Middle frontal gyrus (tissue), 1 donor: ENCODE results near the gene CD276.

Experiments used
- DNase-seq: peaks from one replicate; pipeline ENCODE4 v3.0.0-alpha.2; 2015; ENCODE audit warnings: low spot score; ENCODE audit errors: extremely low spot score

The CD276 gene

DNA sequence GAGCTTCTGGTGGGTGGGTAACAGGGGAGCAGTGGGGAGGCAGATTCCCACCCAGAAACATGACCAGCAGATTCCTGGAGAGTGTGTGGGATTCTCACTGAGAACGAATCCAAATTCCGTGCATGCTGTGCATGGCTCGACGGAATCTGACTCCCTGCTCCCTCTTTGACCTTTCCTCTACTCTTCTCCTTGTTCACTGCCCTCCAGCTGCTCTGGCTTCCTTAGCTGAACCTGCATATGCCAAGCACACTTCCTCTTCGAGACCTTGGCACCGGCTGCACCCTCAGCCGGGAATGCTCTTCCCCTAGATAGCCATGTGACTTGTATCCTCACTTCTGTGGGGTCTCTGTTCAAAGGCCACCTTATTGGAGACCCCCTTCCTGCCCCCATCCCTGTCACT, 62.7 kb downstream of the CD276 start:
- DNase-seq = no peak

DNA sequence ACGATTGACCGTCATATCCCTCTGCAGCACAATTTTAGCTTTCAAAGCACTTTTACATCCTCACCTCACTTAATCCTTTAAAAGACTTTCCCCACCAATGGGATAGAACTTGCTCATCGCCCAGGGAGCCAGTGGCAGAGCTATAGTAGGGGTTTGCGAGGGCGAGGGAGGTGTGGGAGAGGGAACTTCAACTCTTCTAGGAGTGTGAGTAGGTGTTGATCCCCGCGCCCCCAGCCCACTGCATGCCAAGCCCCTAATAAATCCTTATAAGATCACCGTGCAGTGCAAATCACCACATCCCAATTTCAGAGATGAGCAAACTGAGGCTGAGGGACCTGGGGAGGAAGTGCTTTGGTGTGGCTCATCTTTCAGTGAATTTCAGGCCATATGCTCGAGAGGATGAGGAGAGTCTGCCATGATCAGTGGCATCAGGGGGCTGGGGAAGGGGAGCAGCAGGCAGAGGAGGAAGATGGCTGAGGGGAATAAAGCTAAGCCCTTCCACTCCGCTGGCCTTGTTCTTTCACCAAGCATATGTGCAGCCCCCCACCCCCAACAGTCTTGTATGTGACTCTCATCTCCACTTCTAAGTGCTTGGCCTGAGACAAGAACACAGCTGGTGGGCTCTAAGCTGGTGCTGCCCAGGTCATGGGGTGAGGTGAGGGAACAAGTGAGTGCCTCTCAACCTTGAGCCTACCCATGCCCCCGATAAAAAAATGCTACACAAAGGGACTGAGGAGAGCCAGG, 63.8 kb downstream of the CD276 start:
- no peak for DNase-seq

DNA sequence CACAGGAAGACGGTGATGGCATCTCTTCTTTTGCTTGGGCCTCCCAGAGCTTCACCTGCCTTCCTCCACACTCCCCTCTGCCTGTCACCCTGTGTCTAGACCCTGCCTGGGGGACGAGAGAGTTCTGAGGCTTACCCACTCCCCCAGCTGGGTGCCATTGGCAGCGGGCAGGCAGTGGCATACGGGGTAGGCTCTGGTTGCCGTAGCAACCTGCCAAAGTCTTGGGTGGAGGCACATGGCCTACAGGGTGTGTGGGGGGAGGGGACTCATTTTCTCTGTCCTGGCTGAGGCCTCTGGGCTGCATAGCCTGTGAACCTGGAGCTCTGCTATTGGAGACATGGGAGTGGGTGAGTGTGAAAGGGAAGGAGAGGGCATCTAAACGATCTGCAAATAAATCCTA, 64.5 kb downstream of the CD276 start:
- no peak for DNase-seq

DNA sequence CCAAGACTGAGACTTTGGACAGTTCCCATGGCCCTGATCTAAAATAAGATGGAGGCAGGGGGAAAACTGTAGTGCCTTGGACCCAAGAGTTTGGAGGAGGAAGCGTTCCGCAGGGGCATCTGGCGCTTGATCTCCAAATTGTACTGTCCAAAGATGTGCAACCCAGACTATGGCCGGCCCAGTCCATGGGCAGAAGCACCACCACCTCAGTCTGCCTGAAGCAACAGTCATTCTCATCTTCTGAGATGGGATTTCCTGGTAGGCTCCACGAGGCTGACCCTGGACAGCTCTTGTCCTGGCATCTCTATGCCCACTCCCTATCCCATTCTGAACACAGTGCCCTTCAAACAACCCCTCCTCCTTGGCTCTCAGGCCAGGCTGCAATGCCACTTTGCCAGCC, 65.3 kb downstream of the CD276 start:
- DNase-seq = no peak

DNA sequence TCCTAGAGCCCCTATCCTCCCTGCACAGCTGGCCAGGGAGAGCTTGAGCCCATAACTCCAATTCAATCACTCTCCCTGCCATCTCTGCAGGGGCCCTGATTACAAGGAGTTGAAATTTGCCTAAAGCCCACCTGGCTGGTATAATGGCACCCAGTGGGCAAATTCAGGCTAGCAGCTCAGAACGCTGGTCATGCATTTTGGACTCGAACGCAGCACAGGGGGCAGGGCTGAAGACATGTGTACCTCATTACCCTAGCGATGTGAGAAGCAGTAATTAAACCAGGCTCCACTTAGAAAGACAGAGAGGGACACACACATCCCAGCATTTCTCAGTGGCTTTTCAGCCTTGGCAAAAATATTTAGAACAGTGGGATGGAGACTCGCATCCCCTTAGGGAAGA, 65.8 kb downstream of the CD276 start:
- DNase-seq = no peak

DNA sequence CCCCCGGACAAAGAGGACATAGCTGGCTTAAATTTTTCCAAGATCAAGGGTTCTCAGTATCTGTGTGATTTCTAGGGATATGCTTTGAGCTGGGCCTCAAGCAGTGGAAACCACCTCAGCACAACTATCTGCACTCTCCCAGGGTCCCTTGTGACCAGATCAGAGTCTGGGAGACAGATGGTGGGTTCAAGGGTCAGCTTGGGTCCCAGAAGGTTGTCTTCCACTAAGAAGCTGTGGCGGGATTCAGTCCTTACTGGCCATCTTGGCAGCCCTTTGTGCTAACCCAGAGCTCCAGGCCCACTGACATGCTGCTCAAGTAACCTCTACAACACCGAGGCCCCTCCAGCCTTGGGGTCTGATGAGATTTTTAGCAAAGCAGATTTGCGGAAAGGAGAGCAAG, 66.3 kb downstream of the CD276 start:
- no peak for DNase-seq

DNA sequence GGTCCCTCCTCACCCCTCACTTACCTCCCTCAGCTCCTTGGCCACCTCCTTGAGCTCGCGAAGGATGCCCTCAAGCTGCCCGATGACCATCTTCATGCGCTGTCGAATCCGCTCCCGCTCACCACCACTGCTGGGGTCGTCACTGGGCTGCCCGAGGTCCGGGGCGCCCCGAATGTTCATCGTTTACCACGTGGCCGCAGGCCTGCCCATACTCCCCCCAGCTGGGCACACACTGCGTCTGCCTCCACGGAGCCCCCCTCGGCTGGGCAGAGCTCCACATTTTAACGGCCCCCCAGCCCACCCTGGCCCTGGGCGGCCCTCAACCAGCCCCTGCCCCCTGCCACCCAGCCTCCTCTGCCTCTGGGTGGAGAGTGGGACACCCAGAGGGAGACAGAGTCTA, 66.8 kb downstream of the CD276 start:
- no peak for DNase-seq

DNA sequence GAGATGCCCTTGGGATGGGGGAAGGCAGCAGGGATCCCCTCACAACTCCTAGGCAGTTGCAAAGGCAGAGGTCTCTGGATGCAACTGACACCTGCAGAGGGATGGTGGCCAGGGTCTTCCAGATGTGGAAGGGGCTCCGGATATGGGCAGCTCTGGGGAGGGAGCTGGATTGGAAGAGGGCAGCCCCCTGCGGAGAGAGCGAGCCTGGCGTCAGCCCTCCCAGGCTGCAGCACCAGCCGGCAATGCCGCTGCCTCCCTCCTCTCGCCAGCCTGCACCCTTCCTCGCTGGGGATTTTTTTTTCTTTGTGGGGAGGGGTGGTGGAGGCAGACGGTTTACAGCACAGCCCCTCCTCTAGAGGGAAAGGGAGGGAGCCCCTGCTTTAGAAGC, 67.3 kb downstream of the CD276 start:
- DNase-seq = no peak

DNA sequence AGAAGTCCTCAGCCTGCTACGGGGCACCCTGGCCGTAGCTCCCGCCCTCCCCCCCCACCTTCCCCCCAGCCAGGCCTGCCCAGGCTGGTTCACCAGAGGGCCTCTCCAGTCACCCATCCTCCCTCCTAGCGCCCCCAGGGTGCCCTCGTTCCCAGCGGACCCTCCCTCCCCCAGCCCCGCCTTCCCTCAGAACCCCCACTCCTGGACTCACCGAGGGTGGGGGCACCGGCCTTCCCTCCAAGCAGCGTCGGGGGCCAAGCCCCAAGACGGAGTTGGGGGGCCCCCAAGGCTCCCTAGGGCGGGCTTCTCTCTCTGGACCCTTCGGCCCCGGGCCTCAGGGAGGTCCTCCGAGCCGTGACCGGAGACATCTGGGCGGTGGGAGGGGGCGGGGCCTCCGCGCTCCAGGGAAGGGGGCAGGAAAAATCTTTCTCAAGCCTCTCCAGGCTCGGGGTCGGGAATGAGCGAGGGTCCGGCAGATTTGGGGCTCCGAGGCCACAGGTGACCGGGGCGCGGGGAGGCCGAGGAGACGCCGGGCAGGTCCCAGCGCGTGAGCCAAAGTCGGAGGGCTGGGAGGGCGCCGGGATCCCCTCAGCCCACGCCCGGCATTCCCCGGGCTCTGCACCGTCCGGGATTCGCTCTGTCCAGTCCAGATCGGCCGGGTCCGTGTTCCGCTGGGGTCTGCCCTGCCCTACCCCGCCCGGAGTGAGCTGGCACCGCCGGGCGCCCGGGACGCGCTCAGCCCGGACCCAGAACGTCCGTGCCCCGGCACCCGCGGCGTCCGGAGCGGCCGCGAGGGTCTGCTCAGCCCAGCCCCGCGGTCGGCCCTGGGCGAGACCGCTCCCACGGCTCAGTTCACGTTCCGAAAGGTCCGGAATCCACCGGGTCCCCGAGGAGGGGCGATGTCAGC, 68.0 kb downstream of the CD276 start:
- DNase-seq = no peak

DNA sequence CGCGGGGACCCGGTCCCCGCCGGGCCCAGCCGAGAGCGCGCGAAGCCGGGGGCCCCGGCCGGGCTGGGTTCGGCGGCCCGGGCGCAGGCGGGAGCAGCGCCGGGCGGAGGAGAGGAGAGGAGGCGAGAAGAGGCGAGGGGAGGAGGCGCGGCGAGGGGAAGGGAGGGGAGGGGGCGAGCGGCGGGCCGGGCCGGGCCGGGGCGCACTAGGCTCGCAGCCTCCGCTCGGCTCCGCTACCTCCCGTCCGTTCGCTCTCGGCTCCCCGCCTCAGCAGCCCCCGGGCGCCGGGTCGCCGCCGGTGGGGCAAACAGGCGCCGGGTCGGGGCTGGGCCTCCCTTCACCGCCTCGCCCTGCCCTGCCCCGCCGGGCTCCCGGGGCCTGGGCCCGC, 68.6 kb downstream of the CD276 start:
- no peak for DNase-seq

DNA sequence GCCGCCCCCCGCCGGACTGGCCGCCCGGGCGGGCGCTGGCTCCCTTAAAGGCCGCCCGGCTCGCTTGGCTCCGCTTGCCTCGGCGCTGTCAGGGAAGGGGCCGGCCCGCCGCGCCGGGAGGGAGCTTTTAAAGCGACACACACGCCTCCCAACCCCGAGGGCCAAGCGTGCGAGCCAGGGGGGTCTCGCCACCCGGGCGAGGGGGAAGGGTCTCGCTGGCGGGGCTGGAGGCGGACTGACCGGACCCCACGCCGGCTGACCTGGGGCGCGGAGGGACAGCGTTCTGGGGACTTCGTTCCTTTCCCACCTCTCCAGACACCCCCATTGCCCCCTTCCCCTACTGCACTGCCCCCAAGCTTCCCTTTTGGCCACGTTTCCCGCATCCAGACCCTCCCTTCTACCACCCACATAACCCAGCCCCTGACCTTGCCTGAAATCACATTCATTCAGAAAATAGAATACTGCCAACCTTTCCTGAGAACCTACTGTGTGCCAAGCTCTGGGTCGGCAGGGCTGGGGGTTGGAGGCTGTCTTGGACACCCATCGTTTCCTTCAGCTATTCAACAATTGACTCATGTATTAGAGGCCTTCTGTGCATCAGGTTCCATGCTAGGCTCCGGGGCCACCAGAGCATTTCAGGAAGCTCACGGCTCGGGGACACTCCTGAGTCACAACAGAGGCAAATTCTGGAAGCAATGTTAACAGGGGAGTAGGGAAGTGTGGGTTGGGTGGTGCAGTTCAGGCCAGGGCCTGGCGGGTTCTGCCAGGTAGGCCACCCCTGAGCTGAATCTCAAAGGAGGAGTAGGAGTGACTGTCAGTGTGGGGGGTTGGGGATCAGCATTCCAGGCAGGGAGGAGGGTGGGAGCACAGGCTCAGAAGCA, 69.3 kb downstream of the CD276 start, which contains the start of gene INSYN1:
Gene INSYN1 (minus strand): TSS at position 102 of the 881 bp plus-strand sequence. CDS start 2,221 bp downstream, outside the sequence.
- DNase-seq = no peak

DNA sequence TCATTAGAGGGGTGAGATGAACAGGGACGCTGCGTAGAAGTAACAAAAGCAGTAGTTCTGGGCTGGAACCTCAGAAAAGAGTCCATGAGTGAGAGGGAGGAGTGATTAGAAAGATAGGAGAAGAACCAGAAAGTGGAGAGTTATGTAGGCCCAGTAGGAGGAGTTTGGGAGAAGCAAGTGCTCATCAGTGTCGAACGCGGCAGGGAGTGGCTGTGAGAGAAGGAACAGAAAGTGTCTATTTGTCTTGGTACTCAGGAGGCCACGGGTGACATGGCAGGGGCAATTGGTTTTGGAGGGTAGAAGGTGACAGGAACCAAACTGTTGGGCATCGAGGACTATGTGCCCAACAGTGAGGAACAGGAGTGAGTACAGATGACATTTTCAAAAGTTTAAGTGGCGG, 70.3 kb downstream of the CD276 start:
- no peak for DNase-seq

DNA sequence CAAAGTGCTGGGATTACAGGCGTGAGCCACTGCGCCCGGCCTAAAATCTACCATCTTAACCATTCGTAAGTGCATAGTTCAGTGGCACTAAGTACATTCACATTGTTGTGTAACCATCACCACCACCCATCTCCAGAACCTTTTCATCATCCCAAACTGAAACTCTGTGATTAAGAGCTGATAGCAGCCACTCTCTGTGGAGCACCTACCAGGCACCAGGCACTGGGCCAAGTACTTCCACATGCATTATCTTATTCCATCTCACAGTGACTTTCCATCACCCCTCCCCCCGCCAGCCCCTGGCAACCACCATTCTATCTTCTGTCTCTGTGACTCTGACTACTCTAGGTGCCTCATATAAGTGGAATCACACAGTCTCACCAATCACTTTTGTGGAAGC, 71.3 kb downstream of the CD276 start:
- no peak for DNase-seq

DNA sequence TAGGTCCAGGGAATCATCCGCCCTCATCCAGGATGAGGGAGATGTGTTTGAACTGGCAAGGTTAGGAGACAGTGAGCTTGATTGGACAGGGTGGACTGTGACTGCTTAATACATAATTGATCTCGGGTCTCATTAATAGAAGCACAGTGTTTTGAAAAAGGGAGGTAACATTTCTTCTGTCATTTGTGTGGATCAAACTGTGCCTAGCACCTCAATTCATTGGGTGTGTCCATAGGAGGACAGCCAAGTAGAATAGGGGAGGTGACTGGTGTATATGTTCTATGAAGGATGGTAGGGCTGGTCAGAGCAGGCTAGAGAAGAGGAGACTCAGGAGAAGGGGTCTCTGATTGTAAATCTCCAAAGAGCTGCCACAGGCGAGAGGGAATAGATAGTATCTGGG, 71.8 kb downstream of the CD276 start:
- DNase-seq = no peak

DNA sequence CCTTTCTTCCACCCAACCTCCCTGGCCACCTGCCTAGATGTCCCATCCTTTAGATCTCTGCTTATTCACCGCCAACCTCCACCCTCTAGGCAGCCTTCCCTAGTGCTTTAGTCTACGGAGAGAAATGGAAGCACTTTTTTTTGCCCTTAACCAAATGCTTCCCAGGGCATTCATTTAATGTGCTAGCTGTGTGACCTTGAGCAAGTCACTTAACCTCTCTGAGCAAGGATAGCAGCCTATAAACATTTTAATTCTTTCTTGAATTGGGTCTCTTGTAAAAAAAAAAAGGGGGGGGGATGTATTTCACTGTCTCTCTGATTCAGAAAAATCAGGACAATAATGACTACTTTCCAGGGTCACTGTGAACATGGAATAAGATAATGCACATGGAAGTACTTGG, 72.2 kb downstream of the CD276 start:
- no peak for DNase-seq

DNA sequence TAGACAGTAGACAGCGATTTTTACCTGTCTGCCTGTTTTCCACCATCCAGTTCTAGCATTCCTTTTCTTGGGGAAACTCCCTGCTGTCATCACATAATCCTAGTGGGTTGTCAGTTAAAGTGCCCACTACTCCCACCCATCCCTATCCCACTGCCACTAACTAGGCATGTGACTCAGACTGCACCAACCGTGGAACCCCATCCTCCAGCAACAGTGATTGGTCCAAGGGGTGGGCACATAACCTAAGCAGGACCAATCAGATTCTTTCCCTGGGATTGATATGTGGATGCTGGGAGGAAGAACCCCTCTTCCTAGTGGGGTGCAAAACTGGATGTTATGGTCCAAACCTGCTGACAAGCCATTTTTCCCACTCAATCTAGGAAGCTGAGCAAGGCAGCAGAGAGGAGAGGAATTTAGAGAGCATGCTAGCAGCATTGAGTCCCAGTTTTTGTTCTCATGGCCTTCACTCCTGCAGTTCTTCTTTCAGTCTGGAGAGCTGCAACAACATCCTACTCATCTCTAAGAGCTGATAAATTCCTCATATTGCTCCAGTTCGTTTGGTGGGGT, 72.8 kb downstream of the CD276 start:
- DNase-seq = no peak

DNA sequence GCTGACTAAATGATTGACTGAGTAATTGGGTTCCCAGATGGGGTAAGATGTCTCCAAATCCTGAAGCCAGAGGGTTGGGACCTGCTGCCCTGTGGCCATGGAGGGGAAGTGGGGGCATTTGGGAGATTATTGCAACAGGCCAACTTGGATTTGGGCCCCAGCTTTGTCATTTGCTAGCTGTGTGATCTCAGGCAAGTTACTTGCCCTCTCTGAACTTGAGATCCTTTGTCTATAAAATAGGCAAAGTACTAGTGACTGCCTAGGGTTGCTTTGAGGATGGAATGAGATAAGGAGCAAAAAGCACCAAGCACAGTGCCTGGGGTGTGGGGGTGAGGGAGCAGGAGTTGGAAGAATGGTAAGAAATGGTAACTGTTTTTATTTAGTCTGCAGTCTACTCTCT, 73.4 kb downstream of the CD276 start:
- DNase-seq = no peak

DNA sequence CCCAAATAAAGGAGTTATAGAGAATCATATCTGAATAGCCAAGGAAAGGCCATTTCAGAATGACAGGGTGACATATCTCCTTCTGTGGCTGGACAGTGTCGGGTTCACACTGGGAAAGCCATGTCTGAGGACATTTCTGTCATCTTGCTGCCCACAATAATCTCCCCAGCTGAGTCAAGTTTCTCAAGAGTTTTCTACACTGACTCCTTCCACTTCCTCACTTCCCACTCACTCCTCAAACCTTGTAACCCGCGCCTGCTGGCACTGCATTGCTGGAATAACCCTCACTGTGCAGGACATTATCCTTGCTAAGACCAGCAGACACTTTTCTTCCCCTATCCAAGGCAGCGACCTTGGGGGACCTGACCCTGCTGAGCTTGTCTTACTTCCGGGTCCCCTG, 74.3 kb downstream of the CD276 start:
- no peak for DNase-seq

DNA sequence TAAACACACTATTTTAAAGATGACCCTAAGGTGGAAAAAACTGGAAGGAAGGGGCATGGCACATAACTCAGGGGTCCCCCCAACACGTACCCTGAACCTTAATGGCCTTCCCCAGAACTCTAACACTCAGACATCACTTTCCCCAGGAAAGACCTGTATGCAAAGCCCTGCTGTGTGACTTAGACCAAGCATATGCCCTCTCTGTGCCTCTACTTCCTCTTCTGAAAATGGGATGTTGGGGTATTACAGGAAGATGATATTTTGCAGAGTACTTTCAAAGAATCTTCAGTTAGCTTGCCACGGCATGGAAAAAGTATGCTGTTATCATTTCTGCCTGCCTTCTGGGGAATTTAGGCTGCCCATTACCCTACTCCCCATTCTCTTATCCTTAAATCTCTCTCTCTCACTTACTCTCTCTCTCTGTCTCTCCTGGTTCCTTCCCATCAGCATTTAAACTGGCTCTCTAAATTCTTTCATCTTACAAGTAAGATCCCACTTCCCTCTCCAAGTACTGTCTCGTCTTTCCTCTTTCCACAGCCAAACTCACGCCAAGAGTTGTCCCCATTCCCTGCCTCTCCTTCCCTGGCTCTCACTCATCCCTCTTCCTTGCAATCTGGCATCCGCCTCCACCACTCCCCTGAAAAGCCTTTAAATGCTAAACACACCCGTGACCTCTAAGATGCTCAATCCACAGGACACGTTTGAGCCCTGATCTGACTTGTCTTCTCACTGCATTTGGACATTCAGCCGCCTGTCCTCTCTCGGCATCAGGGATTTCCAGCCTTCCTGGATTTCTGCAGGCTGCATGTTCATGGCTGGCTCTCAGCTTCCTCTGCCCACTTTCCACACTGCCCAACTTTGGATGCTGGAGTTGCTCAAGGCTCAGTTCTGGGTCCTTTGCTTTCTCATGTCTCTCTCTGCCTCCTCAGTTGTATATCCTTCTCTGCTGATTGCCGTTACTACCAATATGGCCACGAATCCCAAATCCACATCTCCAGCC, 76.4 kb downstream of the CD276 start:
- DNase-seq = peak; percentile 7

DNA sequence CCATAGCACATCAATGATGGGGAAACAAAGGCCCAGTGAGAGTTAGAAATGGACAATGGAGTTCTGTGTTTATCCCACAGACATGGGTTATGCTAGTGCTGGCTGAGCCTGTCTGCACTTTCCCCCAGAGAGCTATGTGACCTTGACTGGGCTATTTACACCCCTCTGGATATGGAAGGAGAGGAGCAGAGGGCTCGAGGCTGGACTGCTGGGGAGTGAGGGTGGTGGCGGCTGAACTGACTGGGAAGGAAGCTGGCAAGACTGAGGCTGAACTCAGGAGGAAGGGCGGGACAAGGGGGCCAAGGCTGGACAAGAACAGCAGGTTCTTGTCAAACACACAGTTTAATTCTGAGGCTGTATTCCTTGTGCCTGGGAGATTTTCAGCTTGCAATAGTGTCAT, 79.7 kb downstream of the CD276 start:
- DNase-seq = no peak
